HG03575 (cell line): ENCODE results near the gene BACH2.
"Not testable (repeated sequence)": the region's sequence is repeated elsewhere in the genome, so short reads cannot be mapped to it uniquely, and the experiment has no call there.

Experiments
- ATAC-seq: cut with Tn5 transposase; IDR thresholded peaks from one replicate; pipeline ENCODE4 v1.9.1; 2021; ENCODE audit not compliant: unreplicated experiment, insufficient number of reproducible peaks, low FRiP score; ENCODE audit errors: extremely low read depth

Gene BACH2

GRCh38 chr6:90296341-90297114, at the start of gene BACH2:
Gene BACH2 (minus strand): TSS chr6:90296843. CDS start chr6:90008844, 287,999 bp downstream.
- ATAC-seq, result no peak

- ATAC-seq, result no peak
Measured at GRCh38 chr6:90343576-90343975, 46.9 kb upstream of the BACH2 start.

- no peak for ATAC-seq
Measured at GRCh38 chr6:90338409-90338808, 41.8 kb upstream of the BACH2 start.

DNA sequence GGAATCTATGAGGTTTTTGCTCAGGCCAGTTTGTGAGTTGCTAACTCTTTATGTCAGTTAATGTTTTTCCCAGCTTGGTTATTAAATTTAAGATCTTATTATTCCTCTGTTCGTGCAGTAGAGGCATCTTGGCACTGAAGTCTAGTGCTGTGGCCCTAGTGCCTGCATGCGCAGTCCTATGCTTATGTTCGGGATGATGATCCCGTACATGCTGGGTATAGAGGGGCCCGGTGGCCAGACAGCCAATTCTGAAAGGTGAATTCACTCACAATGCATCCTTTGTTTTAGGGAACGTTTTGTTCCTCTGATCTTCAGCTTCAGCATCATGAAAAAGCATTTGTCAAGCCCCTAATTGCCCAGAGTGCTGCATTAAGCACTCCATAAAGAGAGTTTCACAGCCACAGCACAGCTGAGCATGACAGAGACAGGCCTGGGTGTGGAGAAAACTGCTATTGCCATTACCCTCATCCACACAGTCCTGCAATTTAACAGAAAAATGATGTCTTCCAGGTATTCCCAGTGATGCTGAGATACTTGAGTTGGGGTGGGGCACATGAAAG, 39.8 kb upstream of the BACH2 start:
- no peak for ATAC-seq

DNA sequence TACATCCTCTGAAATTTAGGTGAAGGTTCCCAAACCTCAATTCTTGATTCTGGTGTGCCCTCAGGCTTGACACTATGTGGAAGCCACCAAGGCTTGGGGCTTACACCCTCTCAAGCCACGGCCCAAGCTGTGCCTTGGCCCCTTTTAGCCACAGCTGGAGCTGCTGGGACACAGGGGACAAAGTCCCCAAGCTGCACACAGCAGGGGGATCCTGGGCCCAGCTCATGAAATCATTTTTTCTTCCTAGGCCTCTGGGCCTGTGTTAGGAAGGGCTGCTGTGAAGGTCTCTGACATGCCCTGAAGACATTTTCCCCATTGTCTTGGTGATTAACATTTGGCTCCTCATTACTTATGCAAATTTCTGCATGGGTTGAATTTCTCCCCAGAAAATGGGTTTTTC, 37.3 kb upstream of the BACH2 start:
- ATAC-seq, result no peak

GRCh38 chr6:90332978-90333543, 36.4 kb upstream of the BACH2 start:
- not testable (repeated sequence) for ATAC-seq

- no peak for ATAC-seq
Measured at GRCh38 chr6:90329386-90330077, 32.9 kb upstream of the BACH2 start.

DNA sequence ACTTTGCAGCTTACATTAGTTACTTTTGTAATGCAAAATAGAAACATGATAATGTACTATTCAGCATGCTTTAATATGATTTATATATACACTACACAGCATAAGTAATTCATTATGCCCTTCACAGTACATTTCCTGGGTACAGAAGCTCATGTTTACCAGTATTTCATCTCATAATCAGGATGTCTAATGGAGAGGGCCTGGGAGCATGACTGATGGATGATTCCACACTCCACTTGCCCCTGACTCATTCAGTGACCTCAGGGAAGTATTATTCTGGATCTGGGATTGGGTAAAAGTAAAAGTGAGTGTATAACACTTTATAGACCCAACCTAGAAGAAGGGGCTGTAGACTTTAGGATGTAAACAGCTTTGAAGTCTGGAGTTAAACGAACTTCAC, 31.4 kb upstream of the BACH2 start:
- ATAC-seq, result no peak

DNA sequence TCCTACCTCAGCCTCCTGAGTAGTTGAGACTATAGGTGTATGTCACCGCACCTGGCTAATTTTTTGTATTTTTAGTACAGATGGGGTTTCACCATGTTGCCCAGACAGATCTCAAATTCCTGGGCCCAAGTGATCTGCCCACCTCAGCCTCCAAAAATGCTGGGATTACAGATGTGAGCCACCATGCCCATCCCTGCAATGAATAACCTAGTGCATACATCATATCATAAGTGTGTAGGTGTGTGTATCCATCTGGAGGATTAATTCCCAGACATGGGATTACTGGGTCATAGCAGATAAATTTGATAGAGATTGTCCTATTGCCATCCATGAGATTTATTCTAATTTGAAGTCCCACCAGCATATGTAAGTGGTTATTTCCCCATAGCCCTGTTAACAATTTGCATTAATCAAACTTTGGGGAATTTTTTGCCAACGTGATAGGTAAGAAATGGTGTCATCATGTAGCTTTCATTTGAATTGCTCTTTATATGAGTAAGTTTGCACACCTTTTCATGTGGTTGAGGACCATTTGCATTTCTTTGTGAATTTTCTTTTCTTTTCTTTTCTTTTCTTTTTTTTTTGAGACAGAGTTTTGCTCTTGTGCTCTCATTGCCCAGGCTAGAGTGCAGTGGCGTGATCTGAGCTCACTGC, 29.9 kb upstream of the BACH2 start:
- no peak for ATAC-seq

DNA sequence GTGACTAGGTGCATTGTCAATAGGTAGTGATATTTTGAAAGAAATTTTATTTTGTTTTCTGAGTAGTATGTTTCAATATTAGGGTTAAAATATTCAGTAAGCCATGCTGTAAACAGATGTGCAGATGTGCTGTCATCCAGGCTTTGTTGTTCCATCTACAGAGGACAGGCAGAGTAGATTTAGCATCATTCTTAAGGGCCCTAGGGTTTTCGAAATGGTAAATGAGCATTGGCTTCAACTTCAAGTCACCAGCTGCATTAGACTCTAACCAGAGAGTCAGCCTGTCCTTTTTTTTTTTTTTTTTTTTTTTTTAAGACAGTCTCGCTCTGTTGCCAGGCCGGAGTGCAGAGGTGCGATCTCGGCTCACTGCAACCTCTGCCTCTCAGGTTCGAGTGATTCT, 27.1 kb upstream of the BACH2 start:
- ATAC-seq, result no peak

- no peak for ATAC-seq
Measured at GRCh38 chr6:90322976-90323474, 26.4 kb upstream of the BACH2 start.

DNA sequence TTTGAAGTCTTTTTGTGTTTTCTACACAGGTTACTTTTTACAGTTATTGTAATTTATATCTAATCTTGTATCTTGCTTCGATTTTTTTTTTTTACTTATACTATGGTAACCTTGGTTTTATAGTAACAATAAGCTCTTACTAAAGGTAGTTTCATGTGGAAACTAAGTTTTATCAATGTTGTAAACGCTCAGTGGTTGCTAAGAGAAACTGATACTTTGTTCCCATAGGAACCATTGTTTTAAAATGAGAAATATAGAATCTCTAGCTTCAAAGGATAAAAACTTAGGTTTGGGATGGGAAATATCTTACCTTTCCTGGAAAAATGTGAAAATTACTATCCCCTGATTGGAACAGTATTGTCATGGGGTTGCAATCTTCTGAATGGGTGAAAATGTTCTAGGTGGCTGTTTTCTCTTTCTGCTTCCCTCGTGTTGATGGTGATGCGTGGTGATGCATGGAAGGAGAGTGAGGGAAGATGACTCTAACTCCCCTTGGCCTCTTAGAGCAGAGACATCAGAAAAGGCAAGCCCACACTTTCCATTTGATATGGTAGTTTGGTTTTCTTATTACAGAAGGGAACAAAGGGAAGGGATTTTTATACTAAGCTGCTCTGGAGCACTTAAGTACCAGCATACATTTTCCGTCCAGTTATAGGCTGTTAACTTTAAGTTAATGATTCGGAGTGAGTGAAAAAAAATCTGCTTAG, 23.5 kb upstream of the BACH2 start:
- ATAC-seq, result no peak

GRCh38 chr6:90319044-90319443, 22.4 kb upstream of the BACH2 start:
- ATAC-seq, result no peak

DNA sequence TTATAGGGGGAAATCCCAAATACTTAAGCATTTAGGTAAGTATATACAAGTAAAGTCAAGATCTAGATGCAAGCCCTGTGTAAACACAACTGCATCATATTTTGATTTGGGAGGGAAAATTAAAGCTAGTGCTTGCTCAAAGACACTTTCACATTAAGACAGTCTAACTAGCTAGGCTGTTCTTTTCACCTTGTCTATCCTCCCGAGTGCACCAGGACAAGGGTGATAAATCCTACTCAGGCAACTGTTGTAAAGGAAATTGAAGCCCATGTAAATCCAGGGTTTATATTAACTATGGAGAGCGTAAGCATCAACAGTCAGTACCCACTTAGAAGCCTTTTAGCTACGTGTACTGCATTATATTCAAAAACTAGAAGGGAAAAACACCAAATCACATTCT, 19.3 kb upstream of the BACH2 start:
- no peak for ATAC-seq

DNA sequence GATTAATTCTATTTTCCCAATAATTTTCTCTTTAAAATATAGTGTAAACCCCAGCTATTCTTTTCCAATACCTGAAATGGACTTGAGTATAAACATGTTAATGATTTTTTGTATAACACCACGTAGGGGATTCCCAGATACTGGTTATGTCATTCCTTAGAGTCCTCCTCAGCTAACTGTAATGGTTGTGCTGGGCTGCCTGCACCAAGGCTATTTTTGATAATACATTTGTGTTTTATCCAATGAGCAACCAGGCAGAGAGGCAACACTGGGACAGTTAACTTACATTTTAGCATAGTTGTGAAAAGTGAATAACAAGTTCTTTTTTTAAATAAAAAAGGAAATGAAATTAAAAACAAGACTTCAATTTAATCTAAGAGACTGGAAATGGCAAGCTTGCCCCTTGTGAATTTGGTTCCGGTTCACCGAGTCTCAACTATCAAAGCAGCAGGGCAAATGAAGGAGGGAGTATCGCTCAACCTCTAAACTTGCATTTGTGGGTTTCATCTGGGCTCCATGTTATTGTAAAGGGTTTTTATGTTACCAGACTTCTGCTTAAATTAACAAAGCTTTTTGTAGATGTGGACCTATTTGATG, 18.8 kb upstream of the BACH2 start:
- ATAC-seq, result no peak

GRCh38 chr6:90314514-90314913, 17.9 kb upstream of the BACH2 start:
- no peak for ATAC-seq

DNA sequence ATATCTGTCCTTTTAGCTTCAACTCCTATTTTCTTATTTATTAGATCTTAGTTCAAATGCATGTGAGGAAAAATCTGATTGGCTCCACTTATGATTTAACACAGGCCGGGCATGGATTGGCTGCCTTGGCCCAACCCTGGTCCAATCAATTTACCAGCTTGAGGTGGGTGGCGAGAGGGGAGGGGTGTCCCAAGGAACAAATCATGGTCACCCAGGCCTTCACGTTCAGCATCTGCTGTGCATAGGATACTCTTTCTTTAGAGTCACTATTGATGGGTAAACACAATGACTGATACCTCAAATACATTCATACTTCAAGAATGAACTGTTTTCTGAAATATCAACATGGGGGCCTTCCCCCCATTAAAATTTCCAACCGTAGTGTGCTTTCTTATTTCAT, 14.9 kb upstream of the BACH2 start:
- ATAC-seq, result no peak

GRCh38 chr6:90305800-90306448, 9.3 kb upstream of the BACH2 start:
- no peak for ATAC-seq
